NOMO-1 (cell line): ENCODE measurements around the gene PFKFB4.

ENCODE experiments used
- DNase-seq, 2 experiments: peaks; one replicate each; lab custom pipeline; 2025; ENCODE audit not compliant: unreplicated experiment in 2 of 2; lab: John Stamatoyannopoulos, UW

PFKFB4 gene

GRCh38 chr3:48585411-48585810, 28.8 kb upstream of the PFKFB4 start:
- DNase-seq = no peak

- no peak for DNase-seq
Measured at GRCh38 chr3:48584836-48585235, 28.2 kb upstream of the PFKFB4 start.

GRCh38 chr3:48581621-48582481, 25.2 kb upstream of the PFKFB4 start:
- no peak for DNase-seq

- DNase-seq = no peak
Measured at GRCh38 chr3:48576647-48577046, 20.0 kb upstream of the PFKFB4 start.

GRCh38 chr3:48575366-48575765, 18.8 kb upstream of the PFKFB4 start:
- no peak for DNase-seq

GRCh38 chr3:48573973-48574585, 17.5 kb upstream of the PFKFB4 start:
- DNase-seq = no peak

GRCh38 chr3:48572517-48572916, 15.9 kb upstream of the PFKFB4 start:
- DNase-seq = no peak

DNA sequence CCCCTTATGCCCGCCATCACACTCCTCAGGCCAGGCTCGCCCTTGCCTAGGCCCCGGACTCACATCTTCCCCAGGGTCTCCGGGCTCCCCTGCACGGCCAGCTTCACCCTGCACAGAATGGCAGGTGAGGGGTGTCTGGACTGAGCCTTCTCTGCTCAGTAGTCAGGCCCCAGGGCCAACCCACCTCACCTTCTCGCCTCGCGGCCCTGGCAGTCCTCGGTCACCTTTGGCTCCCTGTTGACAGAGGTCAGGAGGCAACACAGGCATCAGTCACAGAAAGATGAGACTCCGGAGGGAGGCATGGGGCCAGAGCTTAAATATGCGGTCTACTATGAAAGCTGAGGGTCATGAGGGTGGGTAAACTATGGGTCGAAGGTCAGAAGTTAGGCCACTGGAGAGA, 15.3 kb upstream of the PFKFB4 start:
- DNase-seq = no peak

GRCh38 chr3:48569808-48570450, 13.3 kb upstream of the PFKFB4 start:
- no peak for DNase-seq

DNA sequence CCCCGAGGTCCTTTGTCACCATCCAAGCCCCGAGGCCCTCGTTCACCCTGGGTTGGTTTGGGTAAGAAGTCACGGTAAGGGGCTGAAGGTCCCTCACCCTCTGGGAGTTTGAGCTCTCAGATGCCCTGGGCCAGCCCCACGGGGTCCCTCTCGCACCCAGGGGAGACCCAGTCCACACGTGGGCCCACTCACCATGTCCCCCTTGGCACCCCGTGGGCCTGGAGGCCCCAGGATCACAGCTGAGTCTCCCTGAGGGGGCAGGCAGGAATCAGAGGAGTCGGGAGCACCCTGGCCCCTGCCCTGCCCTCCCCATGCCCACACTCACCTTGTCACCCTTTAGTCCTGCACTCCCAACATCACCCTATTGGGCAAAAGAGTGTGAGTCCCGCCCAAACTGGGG, 12.8 kb upstream of the PFKFB4 start:
- DNase-seq = no peak

- DNase-seq = no peak
Measured at GRCh38 chr3:48568476-48568875, 11.9 kb upstream of the PFKFB4 start.

GRCh38 chr3:48567500-48567899, 10.9 kb upstream of the PFKFB4 start:
- DNase-seq = no peak

DNA sequence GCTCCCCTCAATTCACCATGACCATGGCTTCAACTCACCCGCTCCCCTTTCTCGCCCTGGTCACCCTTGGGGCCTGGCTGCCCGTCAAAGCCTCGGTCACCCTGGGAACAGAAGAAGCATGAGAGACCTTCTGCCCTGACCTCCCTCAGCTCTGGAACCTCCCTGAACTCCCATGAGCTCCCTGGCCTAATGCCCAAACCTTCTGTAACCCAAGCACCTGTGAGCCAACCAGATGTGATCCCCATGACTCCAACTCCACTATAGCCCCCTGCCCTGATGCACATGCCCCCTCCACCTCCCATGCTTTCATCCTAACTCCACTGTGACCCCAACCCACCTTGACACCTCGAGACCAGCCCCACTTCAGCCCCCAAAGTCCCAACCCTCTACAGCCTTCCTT, 10.5 kb upstream of the PFKFB4 start:
- no peak for DNase-seq

- no peak for DNase-seq
Measured at GRCh38 chr3:48566401-48566760, 9.8 kb upstream of the PFKFB4 start.

DNA sequence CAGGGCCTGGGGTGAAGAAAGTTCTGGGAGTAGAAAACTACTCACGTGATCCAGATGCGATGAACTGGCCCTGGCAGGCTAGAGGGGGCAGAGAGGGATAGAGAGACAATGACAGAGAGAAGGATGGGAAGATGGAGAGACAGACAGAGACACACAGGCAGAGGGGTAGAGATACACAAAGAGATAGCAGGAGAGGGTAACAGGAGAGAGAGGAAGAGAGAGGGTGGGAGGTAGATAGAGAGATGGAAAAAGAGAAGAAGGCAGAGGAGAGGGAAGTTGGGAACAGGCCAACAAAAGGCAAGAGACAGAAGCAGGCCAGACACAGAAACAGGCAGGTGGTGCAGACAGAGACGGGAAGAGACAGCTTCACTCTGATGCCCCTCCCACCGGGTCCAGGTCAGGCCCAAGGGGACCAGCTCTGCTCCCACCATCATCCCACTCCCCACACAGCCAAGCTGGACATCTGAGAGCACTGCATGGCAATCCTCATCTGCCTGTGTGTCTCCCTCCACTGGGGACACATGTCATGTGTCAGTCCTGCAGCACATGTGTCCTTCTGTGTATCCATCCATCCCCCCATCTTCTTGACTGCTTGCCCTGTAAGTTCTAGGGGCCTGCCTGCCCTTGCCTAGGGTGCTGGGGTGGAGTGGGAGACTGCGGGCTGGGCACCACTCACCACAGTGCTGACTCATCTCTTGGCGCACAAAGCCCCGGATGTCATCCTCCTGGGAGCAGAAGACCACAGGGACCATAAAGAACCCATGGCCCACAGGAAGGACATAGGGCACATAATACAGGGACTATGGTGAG, 9.2 kb upstream of the PFKFB4 start:
- peak in 1 of 2 experiments; percentile 8 for DNase-seq

GRCh38 chr3:48565186-48565585, 8.6 kb upstream of the PFKFB4 start:
- no peak for DNase-seq

DNA sequence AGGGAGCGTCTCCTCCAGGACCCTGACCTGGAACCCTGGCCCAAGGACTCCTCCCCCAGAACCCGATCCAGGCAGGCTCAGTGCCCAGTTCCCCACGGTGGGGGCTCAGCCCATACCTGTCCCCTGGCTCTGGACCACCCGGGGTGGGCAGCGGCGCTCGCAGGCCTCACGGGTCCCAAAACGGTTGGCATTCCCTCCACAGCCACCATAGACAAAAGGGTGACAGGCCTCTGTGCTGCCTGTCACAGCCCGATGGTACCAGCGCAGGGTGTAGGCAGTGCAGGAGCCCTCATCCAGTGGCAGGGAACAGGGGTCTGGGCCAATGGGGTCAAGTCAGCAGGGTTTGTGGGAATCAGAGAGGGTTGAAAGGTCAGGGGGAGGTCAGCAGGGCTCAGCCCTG, 8.1 kb upstream of the PFKFB4 start:
- no peak for DNase-seq

DNA sequence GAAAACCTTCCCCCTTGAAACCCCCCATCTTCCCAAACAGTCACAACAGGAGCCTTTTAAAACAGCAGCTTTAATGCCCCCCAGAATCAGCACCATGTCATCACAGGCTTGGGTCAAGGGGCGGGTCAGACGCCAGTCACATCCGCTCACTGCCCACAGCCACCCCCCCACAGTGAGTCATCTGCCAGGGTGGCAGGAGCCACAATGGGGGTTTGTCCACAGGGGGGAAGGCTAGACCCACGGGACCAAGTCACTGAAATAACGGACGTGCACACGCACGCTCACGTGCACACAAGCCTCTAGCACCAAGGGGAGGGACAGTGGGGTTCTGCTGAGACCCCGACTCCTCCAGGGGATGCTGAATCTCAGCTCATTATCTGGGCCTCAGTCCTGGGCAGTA, 7.4 kb upstream of the PFKFB4 start:
- DNase-seq = peak; percentile 63 to 83

DNA sequence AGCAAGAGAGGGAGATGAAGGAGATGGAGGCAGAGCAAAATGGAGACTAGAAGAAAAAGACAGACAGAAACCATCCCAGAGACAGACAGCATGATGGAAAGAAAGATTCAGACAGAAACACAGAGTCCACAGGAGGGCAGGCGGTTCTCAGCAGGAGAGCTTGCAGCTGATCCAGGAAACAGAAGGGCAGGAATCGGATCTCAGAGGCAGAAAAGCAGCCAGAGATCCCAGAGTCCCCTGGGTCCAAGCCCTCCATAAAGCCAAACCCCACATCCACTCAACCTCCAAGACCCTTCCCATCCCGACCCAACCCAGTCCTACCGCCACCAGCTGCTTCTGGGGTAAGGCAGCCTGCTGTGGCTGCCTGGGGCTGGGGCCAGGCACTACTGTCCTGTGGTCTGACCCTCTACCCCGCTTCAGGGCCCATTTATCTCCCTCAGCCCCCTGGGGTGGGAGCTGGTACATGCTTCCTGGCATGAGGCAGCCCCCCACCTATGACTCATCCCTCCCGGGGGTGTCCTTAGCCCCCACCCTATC, 6.8 kb upstream of the PFKFB4 start, which contains the start of gene UCN2:
TSS of gene UCN2 (minus strand) at position 400 of the 537 bp plus-strand sequence. CDS start 657 bp downstream, outside the sequence.
- no peak for DNase-seq

DNA sequence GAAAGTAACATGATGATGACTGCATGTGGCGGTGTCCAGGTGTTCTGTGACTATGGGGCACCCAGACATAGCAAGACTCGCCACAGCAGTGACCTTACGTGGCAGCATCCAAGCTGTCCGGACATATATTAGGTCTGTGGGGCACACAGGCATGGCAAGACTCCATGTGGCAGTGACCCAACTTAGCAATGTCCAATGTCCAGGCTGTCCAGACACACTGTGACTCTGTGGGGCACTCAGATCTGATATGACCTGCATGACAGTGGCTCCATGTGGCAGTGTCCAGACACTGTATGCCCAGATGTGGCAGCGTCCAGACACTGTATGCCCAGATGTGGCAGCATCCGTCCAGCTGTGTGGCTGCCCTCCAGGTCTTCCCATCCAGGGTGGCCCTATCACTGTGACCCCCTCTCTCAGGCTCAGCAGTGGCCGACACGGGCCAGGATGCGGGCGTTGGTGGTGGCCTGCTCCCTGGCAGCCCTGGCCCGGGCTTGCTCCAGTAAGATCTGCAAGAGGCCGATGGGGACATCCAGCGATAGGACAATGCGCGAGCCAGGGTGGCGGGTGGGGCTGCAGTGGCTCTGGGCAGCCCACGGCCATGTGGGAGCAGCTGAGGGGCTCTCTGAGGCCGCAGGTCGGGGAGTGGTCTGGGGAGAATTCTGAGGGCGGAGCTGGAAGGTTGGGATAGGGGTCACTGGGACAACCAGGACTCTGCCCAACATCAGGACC, 5.9 kb upstream of the PFKFB4 start:
- DNase-seq = no peak
